GM19023 (cell line): Measurements from ENCODE around the gene KRTAP6-1.

Source experiments
- ATAC-seq: cut with Tn5 transposase; IDR thresholded peaks from one replicate; pipeline ENCODE4 v1.9.1; 2021; ENCODE audit warnings: mild to moderate bottlenecking, moderate library complexity; ENCODE audit not compliant: unreplicated experiment

KRTAP6-1 gene, protein sequence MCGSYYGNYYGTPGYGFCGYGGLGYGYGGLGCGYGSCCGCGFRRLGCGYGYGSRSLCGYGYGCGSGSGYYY

DNA sequence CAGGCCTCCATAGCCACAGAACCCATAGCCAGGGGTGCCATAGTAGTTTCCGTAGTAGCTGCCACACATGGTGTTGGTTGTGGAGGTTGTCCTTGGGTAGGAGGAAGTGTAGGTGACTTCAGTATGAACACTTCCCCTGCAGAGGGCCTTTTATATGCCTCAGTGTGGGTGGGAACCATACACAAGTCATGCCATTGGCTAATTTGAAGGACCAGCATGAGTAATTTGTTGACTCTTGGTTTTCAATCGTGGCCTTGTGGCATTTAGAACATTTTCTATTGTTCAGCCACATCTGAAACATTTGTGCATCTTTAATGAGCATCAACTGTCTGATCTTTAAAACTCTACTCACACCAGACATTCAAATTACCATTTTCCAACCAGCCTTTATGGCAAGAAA lies at the start of gene KRTAP6-1:
Gene KRTAP6-1 (minus strand): TSS at position 95 of the 400 bp plus-strand sequence. CDS start 26 bp downstream, at position 69.
- no peak for ATAC-seq

DNA sequence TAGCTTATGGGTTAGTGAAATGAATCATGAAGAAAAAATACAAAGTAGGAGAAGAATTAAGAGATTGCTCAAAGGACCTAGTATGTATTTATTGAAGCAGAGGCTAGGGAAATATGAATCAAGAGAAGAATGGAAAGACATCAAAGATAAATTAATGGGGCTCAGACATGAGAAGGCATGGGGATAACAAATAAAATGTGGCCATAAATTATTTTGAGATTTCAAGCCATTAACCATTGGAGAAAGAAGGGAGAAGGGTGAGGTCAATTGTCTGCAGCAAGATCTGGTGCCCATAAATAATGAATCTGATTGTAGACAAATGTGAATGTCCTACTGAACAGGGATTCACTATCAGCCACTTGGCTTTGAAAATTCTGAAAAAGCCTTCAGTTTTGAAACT lies 39.2 kb upstream of the KRTAP6-1 start:
- ATAC-seq: no peak

DNA sequence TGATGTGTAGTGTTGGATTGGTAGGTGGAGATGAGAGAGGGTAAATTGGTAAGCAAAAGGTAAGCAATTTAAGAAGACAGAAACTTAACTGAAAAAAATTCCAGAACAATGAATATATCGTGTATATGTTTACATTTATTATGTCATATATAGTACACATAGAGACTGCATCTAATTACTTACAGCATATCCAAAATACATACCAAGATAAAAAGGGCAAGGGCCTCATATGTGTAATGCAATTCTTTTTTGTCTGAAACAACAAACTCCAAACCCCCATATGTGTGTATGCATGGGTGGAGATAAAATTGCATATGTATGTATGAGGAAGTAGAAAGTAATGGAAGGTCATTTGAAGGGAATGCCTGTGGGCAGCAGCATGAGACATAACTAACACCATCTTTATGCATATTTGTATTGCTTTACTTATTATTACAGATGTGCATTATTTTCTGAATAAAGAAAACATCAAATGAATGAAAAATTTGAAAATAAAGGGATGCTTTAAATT lies 33.2 kb upstream of the KRTAP6-1 start:
- no peak for ATAC-seq

DNA sequence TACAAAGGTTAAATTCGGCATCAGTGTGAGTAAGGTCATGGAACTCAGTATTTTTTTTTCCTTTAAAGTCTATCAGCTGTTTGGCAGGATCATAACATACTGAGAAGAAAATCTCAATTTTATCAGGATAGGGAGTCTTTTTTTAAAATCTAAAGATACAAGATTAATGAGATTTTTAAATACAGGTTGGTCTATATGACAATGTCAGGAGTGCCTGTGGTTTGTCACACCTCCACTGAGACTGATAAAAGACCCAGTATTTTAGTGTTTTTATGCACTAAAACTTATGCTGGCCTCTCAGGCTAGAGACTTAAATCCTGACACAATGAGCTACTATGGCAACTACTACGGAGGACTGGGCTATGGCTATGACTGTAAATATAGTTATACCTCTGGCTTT lies 28.8 kb upstream of the KRTAP6-1 start, which contains the start of gene KRTAP20-3:
Gene KRTAP20-3 (plus strand): TSS at position 301 of the 400 bp plus-strand sequence.
- no peak for ATAC-seq

DNA sequence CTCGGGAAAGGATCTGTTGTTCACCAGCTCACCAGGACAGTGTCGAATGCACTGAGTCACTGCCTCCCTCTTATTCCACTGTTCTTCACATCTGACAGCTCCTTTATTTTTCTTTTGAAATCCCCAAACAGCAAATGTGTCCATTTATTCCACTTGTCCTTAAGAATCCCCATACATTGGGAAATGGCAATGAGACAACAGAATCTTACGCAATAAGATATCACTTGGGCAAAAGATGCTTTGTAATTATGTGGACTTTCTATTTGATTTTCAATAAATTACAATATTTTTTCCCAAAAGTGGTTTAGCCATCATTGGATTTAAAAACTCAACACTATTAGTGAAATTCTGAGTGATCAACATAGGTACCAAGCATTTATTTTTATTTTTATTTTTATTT lies 25.0 kb upstream of the KRTAP6-1 start:
- no peak for ATAC-seq

DNA sequence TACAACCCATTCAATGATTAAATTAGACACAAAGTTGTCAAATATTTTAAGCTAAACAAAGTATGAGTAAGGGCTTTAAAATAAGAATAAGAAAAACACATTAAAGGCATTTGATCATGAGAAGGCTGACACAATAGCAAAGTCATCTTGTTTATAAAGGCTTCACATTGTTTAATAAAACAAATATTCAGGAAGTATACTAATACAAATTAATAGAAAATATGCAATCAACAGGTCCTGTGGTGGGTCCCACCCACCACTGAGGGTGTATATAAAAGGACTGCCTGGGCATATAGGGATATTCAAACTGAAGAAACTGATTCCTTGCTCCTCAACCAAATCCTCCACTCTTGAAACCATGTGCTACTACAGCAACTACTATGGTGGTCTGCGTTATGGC lies 21.2 kb upstream of the KRTAP6-1 start, which contains the start of gene KRTAP20-2:
Gene KRTAP20-2 (plus strand): TSS at position 301 of the 400 bp plus-strand sequence. CDS start 58 bp downstream, at position 359.
- ATAC-seq: no peak

DNA sequence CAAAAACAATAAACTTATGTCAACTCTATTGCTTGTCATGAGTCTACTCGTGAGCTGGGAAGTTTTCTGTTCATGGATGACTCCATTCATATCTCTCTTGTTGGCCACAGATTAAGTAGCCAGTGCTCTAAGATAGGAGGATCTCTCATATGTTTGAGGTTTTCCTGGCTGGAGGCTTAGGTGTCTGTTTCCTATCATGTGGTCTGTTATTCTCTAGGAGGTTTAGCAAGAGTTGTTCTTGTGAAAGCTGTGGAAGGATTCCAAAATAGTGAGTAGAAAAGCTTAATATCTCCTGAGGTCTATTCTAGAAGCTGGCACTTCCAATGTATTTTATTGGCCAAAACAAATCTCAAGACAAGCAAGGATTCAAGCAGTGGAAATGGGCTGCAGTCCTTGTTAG lies 15.5 kb upstream of the KRTAP6-1 start:
- ATAC-seq: no peak

DNA sequence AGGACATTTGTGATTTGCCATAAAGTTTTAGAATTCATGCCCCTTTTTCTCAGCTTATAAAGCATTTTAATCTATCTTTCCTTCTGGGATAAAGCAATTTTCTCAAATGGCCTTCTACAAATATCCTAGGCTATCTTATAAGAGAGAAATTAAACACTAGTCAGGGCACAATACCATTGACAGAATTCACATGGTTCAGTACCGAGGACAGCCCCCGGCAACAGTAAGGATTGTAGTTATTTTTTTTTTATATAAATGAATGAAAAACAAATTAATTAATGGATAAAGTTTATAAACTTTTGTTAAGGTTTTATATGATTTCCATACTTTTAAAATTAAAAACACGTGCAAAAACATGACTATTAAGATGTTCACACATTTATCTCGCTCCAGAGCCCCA lies 14.4 kb upstream of the KRTAP6-1 start:
- ATAC-seq: no peak

DNA sequence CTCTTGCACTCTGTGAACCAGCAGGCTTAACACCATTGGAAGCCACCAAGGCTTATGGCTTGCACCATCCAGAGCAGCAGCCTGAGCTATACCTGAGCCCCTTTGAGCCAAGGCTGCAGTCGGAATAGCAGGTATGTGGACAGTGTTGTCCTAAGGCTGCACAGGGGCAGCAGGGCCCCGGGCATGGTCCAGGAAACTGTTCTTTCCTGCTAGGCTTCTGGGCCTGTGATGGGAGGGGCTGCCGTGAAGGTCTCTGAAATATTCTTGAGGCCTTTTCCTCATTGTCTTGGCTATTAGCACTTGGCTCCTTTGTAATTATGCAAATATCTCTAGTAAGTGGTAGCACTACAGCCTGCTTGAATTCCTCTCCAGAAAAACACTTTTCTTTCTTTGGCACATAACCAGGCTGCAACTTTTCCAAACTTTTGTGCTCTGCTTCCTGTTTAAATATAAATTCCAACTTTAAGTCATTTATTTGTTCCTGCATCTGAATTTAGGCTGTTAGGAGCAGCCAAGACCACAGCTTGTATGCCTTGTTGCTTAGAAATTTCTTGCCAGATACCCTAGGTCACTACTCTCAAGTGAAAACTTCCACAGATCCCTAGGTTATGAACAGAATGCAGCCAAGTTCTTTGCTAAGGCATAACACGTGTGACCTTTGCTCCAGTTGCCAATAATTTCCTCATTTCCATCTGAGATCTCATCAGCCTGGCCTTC lies 11.9 kb upstream of the KRTAP6-1 start:
- no peak for ATAC-seq

DNA sequence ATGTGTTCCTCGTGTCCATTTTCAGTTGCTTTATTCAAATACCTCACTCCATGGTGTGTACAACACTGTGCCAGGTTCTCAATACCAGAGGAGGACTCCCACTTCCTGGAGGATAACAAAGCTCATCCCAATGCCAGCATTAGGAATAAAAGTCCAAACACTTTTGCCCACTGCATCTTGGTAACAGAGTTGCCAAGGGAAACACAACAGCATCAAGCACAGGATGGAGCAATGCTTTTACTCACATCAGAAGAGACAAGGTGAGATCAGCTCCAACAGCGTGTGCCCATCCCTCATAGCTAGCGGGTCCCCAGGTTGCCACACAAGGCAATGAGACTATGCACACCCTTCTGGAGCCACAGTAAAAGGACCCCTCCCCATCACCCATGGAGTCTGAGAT lies 9.6 kb upstream of the KRTAP6-1 start:
- no peak for ATAC-seq

DNA sequence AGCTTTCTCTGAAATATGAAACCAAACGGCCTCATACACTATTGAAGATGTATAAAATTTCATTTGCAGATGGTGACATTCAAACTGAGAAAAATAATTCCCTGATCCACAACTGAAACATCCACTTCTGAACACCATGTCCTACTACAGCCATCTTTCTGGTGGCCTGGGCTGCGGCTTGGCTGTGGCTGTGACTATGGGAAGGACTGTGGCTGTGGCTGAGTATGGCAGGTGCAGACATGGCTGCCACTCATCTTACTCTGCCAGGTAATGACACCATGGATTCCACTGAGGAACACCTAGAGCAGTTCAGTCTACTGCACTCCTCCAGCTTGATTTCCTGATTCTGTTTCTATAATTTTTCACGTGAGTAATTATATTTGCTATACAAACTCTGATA lies 6.8 kb upstream of the KRTAP6-1 start, which contains the start of gene KRTAP20-4:
Gene KRTAP20-4 (plus strand): TSS at position 106 of the 400 bp plus-strand sequence.
- no peak for ATAC-seq

DNA sequence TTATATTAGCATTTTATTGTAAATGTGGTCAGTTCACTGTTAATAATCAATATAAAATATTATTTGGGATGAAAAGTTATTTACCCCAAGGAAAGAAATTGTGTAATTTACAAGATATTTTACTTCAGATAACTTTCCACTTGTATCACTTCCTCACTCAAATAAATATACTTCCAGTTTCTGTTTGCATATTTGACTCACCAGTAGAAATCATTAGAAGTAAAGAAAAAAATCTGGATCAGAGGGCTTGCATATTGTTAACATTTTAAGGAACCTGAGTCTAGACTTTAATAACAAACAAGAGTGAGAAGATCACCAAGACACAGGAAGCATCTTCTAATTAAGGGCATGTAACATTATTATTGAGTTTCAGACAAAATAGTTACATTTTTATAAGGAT lies 6.3 kb upstream of the KRTAP6-1 start:
- ATAC-seq: no peak

DNA sequence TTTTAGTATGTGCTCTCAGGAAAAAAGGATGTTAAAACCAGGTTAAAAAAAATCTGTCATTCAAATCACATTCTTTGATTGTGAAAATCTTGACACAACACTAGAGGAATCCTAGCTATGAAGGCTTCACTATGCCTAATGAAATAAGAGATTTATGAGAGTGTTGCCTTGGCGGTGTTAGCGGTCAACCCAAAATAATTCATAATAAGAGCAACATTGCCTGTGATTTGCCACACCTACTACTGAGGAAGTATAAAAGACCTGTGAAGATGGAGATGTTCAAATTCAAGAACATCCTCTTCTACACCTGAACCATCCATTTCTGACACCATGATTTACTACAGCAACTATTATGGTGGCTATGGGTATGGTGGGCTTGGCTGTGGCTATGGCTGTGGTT lies 2.4 kb upstream of the KRTAP6-1 start, which contains the start of gene KRTAP20-1:
Gene KRTAP20-1 (plus strand): TSS at position 301 of the 400 bp plus-strand sequence. CDS start 30 bp downstream, at position 331.
- no peak for ATAC-seq

DNA sequence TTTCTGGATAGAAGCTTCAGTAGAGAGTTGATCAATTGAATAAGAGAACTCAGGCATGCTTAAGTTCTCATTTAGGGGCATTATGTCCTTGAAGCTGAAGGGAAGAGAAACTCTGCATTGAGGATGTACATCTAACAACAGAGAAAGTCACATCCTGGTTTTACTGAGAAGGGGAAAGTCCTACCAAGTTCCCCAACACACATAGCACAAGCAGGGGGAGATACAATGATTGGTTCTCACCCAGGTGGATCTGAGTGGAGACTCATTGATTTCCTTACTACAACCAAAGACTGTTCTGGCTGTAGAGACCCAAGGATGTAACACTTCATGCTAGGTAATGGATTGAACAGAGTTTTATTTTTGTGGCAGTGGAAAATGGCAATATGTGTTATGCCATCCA lies 1.5 kb upstream of the KRTAP6-1 start:
- ATAC-seq: no peak

DNA sequence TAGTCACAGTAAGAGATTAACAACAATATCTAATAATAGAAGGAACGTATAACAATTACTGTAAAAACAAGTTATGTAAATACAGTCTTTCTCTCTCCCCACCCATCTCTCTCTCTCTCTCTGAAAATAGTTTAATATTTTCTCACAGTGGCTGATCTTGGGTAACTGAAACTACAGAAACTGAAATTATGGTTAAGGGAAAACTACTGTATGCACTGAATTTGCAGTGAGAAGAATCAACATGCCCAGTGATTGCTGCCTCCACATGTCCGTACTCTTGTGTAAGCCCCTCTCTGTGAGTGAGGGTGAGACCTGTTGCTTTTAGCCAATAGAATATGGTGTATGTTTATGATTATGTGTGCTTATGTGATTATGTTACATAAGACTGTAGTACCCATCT lies 1.6 kb downstream of the KRTAP6-1 start:
- ATAC-seq: no peak

DNA sequence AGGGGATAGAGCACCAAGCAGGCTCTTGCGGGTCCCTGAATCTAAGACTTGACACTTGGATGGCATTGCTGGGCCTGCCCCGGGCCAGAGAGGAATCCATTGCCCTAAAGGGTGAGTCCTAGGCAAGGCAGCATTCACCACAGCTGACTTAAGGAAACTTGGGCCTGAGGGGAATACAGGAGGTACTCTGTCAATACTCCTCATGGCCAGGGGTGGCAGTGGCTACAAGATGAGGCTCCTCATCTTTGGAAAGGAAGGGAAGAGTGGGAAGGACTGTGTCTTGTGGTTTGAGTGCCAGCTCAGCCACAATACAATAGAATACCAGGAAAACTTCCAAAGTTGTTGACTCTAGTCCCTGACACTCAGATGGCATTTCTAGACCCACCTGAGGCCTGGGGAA lies 7.8 kb downstream of the KRTAP6-1 start:
- no peak for ATAC-seq

DNA sequence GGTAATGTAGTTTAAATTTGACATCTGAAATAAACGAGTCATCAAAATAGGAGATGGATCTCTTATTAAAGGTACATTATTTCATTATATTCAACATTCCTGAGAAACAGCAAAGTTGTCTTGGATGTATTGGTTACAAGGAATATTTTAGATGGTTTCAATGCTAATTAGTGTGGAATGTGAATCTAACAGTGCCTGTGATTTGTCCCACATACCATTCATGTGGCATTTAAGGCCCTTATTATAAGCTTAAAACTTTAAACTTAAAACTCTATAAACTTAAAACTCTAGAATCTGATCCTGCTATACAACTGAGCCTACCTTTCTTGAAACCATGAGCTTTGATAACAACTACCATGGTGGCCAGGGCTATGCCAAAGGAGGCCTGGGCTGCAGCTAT lies 12.9 kb downstream of the KRTAP6-1 start, which contains the start of gene KRTAP22-1:
Gene KRTAP22-1 (plus strand): TSS at position 301 of the 400 bp plus-strand sequence.
- ATAC-seq: no peak

DNA sequence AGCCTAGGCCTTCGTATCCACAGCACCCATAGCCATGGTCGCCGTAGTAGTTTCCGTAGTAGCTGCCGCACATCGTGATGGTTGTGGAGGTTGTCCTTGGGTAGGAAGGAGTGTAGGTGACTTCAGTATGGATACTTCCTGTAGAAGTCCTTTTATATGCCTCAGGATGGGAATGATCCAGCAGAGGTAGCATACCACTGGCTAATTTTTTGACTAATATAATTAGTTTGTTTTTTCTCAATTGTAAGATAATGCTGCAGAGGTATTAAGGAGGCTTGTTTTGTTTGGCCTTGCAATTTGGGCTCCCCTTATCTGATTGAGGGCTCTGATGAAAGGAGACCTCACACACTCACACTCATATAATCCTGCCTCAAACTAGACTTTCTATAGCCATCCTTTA lies 14.9 kb downstream of the KRTAP6-1 start, which contains the start of gene KRTAP6-2:
Gene KRTAP6-2 (minus strand): TSS at position 101 of the 400 bp plus-strand sequence. CDS start 28 bp downstream, at position 73.
- no peak for ATAC-seq

DNA sequence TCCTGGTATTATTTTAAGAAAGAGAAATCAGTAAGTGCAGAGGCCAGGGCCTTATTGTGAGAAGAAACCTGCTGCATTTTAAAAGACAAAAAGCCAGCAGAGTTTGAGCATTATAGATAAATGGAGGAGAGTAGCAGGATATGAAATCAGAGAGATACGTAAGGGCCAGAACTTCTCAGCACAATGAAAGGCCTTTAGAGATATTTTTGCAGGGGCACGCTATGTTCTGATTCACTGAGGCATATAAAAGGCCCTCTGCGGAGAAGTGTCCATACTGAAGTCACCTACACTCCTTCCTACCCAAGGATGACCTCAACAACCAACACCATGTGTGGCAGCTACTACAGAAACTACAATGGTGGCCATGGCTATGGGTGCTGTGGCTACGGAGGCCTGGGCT lies 21.6 kb downstream of the KRTAP6-1 start, which contains the start of gene KRTAP6-3:
Gene KRTAP6-3 (plus strand): TSS at position 301 of the 400 bp plus-strand sequence. CDS start 6 bp downstream, at position 307.
- ATAC-seq: no peak

DNA sequence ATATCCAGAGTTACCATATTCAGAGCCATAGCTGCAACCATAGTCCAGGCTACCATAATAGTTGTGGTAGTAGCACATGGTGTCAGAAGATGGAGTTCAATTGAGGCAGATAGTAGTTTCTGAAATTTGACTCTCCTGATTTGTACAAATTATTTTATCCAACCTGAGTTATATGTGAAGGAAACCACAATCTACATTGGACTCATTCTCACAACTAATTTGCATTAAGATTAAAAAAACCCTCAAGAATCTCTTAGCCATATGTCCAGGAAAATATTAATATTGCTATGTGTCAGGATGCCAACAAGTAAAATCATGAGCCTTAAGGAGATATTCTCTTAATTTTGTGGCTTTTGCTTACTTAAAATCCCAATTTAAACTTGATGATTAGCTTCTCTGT lies 23.4 kb downstream of the KRTAP6-1 start, which contains the start of gene KRTAP22-2:
Gene KRTAP22-2 (minus strand): TSS at position 101 of the 400 bp plus-strand sequence.
- no peak for ATAC-seq

DNA sequence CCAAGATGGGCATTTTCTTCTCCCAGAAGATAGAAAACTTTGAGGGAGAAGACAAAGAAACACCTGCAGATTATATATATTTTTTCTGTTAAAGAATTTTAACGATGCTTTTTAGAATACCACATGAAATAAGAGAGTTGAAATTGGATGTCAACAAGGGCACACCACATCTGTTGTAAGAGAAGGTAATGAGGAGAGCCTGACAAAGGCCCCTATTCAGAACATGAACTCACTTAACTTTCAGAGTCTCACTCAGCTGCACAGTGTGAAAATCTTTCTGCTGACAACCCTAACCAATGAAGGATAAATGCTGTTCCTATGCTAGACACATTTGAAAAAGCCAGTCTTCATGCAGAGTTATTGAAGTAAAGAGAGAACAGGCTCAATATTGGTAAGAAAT lies 30.9 kb downstream of the KRTAP6-1 start:
- ATAC-seq: no peak

DNA sequence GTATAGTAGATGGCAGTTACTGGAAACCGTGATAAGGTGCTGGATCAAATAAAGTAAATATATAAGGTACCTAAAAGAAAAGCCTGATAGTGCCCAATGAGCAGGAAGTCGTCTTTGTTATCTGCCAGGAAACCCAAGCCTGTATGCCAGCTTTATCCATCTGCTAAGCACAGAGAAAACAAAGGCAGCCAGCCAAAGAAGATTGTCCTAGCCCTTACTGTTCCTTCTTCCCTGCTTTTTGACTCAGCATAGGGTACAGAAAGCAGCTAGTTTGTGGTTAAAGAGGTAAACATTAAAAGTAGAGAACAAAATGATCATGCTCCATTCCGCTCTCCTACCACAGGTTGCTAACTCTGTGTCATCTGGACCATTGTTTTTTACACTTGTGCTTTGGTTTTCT lies 33.6 kb downstream of the KRTAP6-1 start:
- no peak for ATAC-seq
